Neuronal stem cell (in vitro differentiated cells): Measurements from ENCODE around the gene C19orf73.

Source experiments
- DNase-seq: peaks from one replicate; pipeline ENCODE4 v3.0.0-alpha.2; 2013; ENCODE audit warnings: low spot score
- H2AFZ ChIP-seq: one replicate; pipeline ENCODE4 v1.6.1; 2013; ENCODE audit warnings: mild to moderate bottlenecking, low read length, inconsistent platforms
- H2AK5ac ChIP-seq: 2 replicates; pipeline ENCODE4 v1.6.1; 2013; ENCODE audit warnings: low read depth, mild to moderate bottlenecking, inconsistent platforms, low read length, moderate library complexity, mixed read lengths
- H2BK120ac ChIP-seq: 2 replicates; pipeline ENCODE4 v1.6.1; 2013; ENCODE audit warnings: low read depth, mild to moderate bottlenecking, inconsistent platforms, low read length, moderate library complexity, mixed read lengths
- H2BK12ac ChIP-seq: one replicate; pipeline ENCODE4 v1.6.1; 2013; ENCODE audit warnings: low read length, inconsistent platforms
- H2BK15ac ChIP-seq: 2 replicates; pipeline ENCODE4 v1.6.1; 2013; ENCODE audit warnings: mild to moderate bottlenecking, low read length, inconsistent platforms, mixed read lengths
- H2BK5ac ChIP-seq: one replicate; pipeline ENCODE4 v1.6.1; 2013; ENCODE audit warnings: inconsistent platforms, mild to moderate bottlenecking, low read length, moderate library complexity
- H3K14ac ChIP-seq: one replicate; pipeline ENCODE4 v1.6.1; 2013; ENCODE audit warnings: low read length, inconsistent platforms
- H3K18ac ChIP-seq: 2 replicates; pipeline ENCODE4 v1.6.1; 2013; ENCODE audit warnings: low read length, inconsistent platforms
- H3K23ac ChIP-seq: 2 replicates; pipeline ENCODE4 v1.6.1; 2013; ENCODE audit warnings: low read depth, mild to moderate bottlenecking, mixed read lengths, low read length, inconsistent platforms; ENCODE audit not compliant: poor library complexity
- H3K27ac ChIP-seq: replicated peaks from 3 replicates; pipeline ENCODE4 v1.5.1; 2013; ENCODE audit warnings: low read length, inconsistent platforms
- H3K27me3 ChIP-seq, 3 experiments: 2 replicates each; pipeline ENCODE4 v1.6.1; 2013; ENCODE audit warnings: low read length in 3 of 3, mild to moderate bottlenecking in 2 of 3, inconsistent platforms in 1 of 3, low read depth in 1 of 3, mixed read lengths in 1 of 3, moderate library complexity in 1 of 3; ENCODE audit not compliant: control insufficient read depth in 3 of 3, insufficient read depth in 3 of 3
- H3K36me3 ChIP-seq, 2 donors: replicated peaks in 1 of 2; 2 replicates each; pipeline ENCODE4 v1.6.1; 2013; ENCODE audit warnings: low read length in 2 of 2; ENCODE audit not compliant: control insufficient read depth in 2 of 2, insufficient read depth in 2 of 2
- H3K4ac ChIP-seq: 2 replicates; pipeline ENCODE4 v1.6.1; 2013; ENCODE audit warnings: inconsistent platforms, mild to moderate bottlenecking, low read length, moderate library complexity
- H3K4me1 ChIP-seq, 2 donors: 1 replicate in 1 of 2; 2 replicates in 1 of 2; pipeline ENCODE4 v1.6.1; 2013; ENCODE audit warnings: low read length in 2 of 2, low read depth in 1 of 2; ENCODE audit not compliant: control insufficient read depth in 2 of 2, insufficient read depth in 1 of 2
- H3K4me2 ChIP-seq: one replicate; pipeline ENCODE4 v1.6.1; 2013; ENCODE audit warnings: mild to moderate bottlenecking, low read length, inconsistent platforms; ENCODE audit not compliant: insufficient read depth, poor library complexity, severe bottlenecking
- H3K4me3 ChIP-seq, 2 donors: 2 replicates each; pipeline ENCODE4 v1.5.1; 2013; ENCODE audit warnings: low read length in 2 of 2, mild to moderate bottlenecking in 2 of 2, inconsistent platforms in 1 of 2, moderate library complexity in 1 of 2
- H3K79me1 ChIP-seq: one replicate; pipeline ENCODE4 v1.6.1; 2013; ENCODE audit warnings: low read depth, mild to moderate bottlenecking, inconsistent platforms, low read length, moderate library complexity
- H3K9ac ChIP-seq: one replicate; pipeline ENCODE4 v1.6.1; 2013; ENCODE audit warnings: mild to moderate bottlenecking, low read depth, low read length, inconsistent platforms; ENCODE audit not compliant: poor library complexity
- H3K9me3 ChIP-seq, 2 donors: replicated peaks in 1 of 2; 2 replicates each; pipeline versions ENCODE3 to v1.6.1; 2013; ENCODE audit warnings: low read length in 2 of 2, mild to moderate bottlenecking in 2 of 2, inconsistent platforms in 1 of 2, low read depth in 1 of 2, mixed read lengths in 1 of 2, moderate library complexity in 1 of 2; ENCODE audit not compliant: control insufficient read depth in 2 of 2, insufficient read depth in 1 of 2
- H4K8ac ChIP-seq: one replicate; pipeline ENCODE4 v1.6.1; 2013; ENCODE audit warnings: low read depth, mild to moderate bottlenecking, inconsistent platforms, low read length, moderate library complexity
- H4K91ac ChIP-seq: one replicate; pipeline ENCODE4 v1.6.1; 2013; ENCODE audit warnings: low read length, low read depth, mild to moderate bottlenecking, inconsistent platforms; ENCODE audit not compliant: poor library complexity
- WGBS, 2 donors: extraction: QIAGEN DNeasy Blood & Tissue Kit; methylation state at CpG; one replicate each; pipeline ENCODE4 v1.1.7; 2013; ENCODE audit warnings: missing lambda C conversion rate in 2 of 2, mixed read lengths in 1 of 2; ENCODE audit not compliant: insufficient read length in 2 of 2, insufficient replicate concordance in 1 of 2; ENCODE audit errors: extremely low coverage in 2 of 2; 5-methylcytosine and 5-hydroxymethylcytosine counted together

C19orf73 gene

GRCh38 chr19:49098795-49099194 is 20.1 kb downstream of the C19orf73 start:
- Histone ChIP-seq H4K8ac (no peak overlapping the region), H3K23ac (no peak overlapping the region), H3K4me1 (no peaks in the 10 kb centered on the region), H2BK5ac (no peak overlapping the region), H2BK12ac (no peak overlapping the region), H3K4me2 (no peak overlapping the region), H3K4ac (no peak overlapping the region), H3K79me1 (peaks cover 15% of the 10 kb centered on the region), H2BK15ac (no peak overlapping the region), H2BK120ac (no peak overlapping the region), H3K18ac (no peak overlapping the region), H3K4me3 (no peak overlapping the region), H4K91ac (no peak overlapping the region), H3K27ac (no peak overlapping the region), H3K27me3 (no peaks in the 10 kb centered on the region), H3K9me3 (peaks cover 0 to 3% of the 10 kb centered on the region in 2 donors), H3K36me3 (peaks cover 62 to 94% of the 10 kb centered on the region in 2 donors), H2AFZ (no peak overlapping the region), H3K9ac (no peak overlapping the region), H2AK5ac (no peak overlapping the region), H3K14ac (no peak overlapping the region)
- DNase-seq, result no peak
- no CpG with 5 or more reads among the region's 4 CpGs for WGBS, 2 donors

- Histone ChIP-seq H4K91ac (no peak overlapping the region), H2BK15ac (no peak overlapping the region), H3K4me3 (no peak overlapping the region), H3K27me3 (no peaks in the 10 kb centered on the region), H3K27ac (no peak overlapping the region), H3K4me1 (no peaks in the 10 kb centered on the region), H3K4ac (no peak overlapping the region), H2BK5ac (no peak overlapping the region), H4K8ac (no peak overlapping the region), H3K23ac (no peak overlapping the region), H2AK5ac (no peak overlapping the region), H3K9me3 (peaks cover 0 to 3% of the 10 kb centered on the region in 2 donors), H3K18ac (no peak overlapping the region), H3K14ac (no peak overlapping the region), H3K36me3 (peaks cover 61 to 94% of the 10 kb centered on the region in 2 donors), H3K4me2 (no peak overlapping the region), H2BK12ac (no peak overlapping the region), H2BK120ac (no peak overlapping the region), H2AFZ (no peak overlapping the region), H3K79me1 (peaks cover 13% of the 10 kb centered on the region), H3K9ac (peak overlapping the region; percentile 56)
- peak; percentile 83 for DNase-seq
- WGBS, 2 donors, result no CpG with 5 or more reads among the region's 8 CpGs
Observed at GRCh38 chr19:49097453-49098288, 21.3 kb downstream of the C19orf73 start.

- Histone ChIP-seq H3K14ac (no peak overlapping the region), H2BK5ac (no peak overlapping the region), H2BK12ac (no peak overlapping the region), H4K8ac (no peak overlapping the region), H2AFZ (no peak overlapping the region), H3K4ac (no peak overlapping the region), H3K4me2 (no peak overlapping the region), H3K4me1 (no peaks in the 10 kb centered on the region), H3K79me1 (peaks cover 10% of the 10 kb centered on the region), H3K23ac (no peak overlapping the region), H4K91ac (no peak overlapping the region), H3K4me3 (no peak overlapping the region), H2AK5ac (no peak overlapping the region), H3K18ac (no peak overlapping the region), H3K27ac (no peak overlapping the region), H3K36me3 (peaks cover 65 to 100% of the 10 kb centered on the region in 2 donors), H3K27me3 (no peaks in the 10 kb centered on the region), H2BK120ac (no peak overlapping the region), H3K9ac (no peak overlapping the region), H2BK15ac (no peak overlapping the region), H3K9me3 (no peaks in the 10 kb centered on the region)
- WGBS, 2 donors, result no CpG with 5 or more reads among the region's 23 CpGs
- DNase-seq, result no peak
Observed at GRCh38 chr19:49094505-49095482, 24.1 kb downstream of the C19orf73 start.

- no peak overlapping the region for H3K4me2 ChIP-seq
- DNase-seq, result no peak
- H3K9ac ChIP-seq, result no peak overlapping the region
- H2AK5ac ChIP-seq, result no peak overlapping the region
- no peak overlapping the region for H2BK5ac ChIP-seq
- H4K91ac ChIP-seq, result no peak overlapping the region
- no peak overlapping the region for H3K4ac ChIP-seq
- no CpG with 5 or more reads among the region's 6 CpGs for WGBS, 2 donors
- no peaks in the 10 kb centered on the region for H3K9me3 ChIP-seq
- H3K79me1 ChIP-seq, result peaks cover 7% of the 10 kb centered on the region
- H3K4me3 ChIP-seq, result no peak overlapping the region
- no peak overlapping the region for H3K14ac ChIP-seq
- no peak overlapping the region for H3K18ac ChIP-seq
- no peak overlapping the region for H2BK12ac ChIP-seq
- H4K8ac ChIP-seq, result no peak overlapping the region
- peaks cover 55 to 96% of the 10 kb centered on the region in 2 donors for H3K36me3 ChIP-seq
- H2BK15ac ChIP-seq, result no peak overlapping the region
- no peak overlapping the region for H2AFZ ChIP-seq
- H3K4me1 ChIP-seq, result no peaks in the 10 kb centered on the region
- H2BK120ac ChIP-seq, result no peak overlapping the region
- H3K23ac ChIP-seq, result no peak overlapping the region
- H3K27me3 ChIP-seq, result no peaks in the 10 kb centered on the region
- H3K27ac ChIP-seq, result no peak overlapping the region
Observed at GRCh38 chr19:49092686-49093085, 26.3 kb downstream of the C19orf73 start.
